GF-D8 (cell line): ENCODE data around the gene COL23A1.

ENCODE experiments used
- DNase-seq: peaks from one replicate; lab custom pipeline; 2025; lab: John Stamatoyannopoulos, UW

Gene COL23A1

DNA sequence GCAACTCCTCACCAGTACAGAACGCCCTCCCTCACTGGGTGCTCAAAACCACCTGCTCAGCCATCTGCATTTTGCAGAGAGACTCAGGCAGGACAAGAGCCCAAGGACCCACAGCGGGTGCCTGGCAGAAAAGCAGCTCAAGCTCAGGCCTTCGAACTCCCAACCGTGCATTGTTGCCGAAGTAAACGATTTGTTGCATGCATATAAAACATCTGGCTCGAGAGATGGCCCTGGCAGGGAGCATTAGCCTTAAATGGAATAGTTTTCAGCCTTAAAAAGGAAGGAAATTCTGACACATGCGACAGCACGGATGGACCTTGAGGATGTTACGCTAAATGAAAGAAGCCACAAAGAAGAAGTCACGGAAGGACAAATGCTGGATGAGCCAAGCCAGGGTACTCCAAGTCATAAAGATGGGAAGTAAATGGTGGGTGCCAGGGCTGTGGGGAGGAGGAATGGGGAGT is 197.2 kb downstream of the COL23A1 start:
- no peak for DNase-seq

DNA sequence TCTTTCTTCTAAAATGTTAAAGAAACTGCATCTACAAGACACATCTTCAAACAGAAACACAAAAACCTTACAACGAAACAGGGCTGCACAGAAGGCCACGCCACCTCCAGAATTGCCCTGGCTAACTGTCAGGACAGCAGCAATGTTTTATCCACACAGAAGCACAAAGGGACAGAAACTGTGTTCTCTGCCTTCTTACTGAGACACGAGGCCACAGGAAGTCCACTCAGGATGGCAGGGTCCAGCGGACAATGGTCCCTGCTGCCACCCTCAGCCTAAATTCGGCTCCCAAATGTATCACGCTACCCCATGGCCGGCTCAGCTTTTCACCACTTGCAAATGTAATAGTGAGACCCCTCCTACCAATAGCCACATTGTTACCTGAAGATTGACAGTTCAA is 197.8 kb downstream of the COL23A1 start:
- no peak for DNase-seq

DNA sequence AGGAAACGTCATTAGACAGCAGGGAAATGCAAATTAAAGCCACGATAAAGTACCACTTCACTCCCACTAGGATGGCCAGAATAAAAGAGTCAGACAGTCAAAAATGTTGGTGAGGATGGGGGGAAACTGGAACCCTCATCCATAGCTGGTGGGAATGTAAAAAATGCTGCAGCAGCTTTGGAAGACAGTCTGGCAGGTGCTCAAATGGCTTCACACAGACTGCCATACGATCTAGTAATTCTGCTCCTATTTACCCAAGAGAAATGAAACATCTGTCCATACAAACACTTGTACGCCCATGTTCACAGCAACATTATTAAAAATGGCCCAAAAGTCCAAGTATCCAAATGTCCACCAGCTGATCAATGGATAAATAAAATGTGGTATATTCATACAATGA is 198.7 kb downstream of the COL23A1 start:
- no peak for DNase-seq

GRCh38 chr5:178389796-178390195 is 200.4 kb downstream of the COL23A1 start:
- DNase-seq = no peak

- DNase-seq = no peak
Observed at GRCh38 chr5:178389026-178389729, 201.0 kb downstream of the COL23A1 start.

DNA sequence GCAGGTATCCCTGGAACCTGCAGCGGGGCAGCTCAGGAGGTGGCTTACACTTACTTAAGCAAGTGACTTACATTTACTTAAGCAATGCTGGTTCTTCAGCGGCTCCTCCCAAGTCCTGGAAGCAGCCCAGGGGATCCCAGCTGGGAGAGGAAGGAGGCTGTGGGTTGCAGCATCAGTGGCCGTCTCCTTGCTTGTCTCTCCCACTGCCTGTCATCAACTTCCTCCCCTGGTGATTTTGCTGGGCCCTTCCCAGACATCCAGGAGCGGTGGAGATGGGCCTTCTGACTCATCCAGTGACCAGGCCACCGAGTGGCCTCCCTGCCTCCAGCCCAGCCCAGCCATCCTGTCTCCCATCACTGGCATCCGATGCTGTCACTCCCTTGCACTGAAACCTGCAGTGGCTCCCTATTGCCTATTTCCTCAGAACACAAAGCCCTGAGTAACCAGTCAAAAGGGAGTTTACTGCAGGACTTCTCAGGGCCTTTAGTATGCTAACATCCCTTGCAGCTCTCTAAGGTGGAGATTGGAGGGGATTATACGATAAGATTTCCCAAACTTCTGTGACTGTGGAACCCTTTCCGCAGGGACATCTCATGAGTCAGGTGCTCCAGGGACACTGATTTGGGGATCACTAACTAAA is 201.7 kb downstream of the COL23A1 start:
- no peak for DNase-seq

- DNase-seq = no peak
Observed at GRCh38 chr5:178387856-178388190, 202.4 kb downstream of the COL23A1 start.

DNA sequence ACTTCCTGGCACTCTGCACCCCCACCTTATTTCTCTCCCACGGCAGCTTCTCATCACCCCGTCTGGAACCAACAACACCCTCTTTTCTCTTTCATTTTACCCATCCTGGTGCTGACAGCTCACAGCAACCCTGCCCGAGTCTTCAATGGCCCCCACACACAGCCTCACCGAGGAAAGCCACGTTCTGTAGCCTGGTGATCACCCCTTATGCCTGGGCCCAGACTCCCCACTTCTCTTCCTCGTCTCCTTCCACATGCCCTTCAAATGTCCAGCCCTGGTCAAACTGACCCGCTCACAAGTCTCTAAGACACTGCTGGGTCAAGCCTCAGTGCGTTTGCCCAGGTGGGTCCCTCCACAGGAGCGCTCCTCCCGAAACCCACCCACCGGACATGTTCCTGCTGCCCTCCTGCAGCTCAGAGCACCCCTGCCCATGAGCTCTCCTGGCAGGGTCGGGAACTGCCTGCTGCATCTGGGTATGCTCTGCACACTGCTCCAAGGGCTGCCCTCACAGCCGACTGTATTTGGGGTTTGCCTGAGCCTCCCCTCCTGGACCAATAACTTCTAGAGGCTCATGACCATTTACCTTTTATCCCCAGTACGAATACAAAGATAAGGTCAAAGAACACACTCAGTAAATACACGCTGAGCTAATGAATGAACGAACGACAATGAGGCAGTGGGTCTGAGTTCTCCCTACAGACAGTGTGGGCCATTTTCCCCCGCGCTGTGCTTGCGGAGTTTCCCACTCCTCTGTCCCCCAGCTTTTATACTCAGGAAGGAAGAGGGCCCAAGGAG is 202.9 kb downstream of the COL23A1 start:
- no peak for DNase-seq

GRCh38 chr5:178386336-178386931 is 203.8 kb downstream of the COL23A1 start:
- DNase-seq = no peak

DNA sequence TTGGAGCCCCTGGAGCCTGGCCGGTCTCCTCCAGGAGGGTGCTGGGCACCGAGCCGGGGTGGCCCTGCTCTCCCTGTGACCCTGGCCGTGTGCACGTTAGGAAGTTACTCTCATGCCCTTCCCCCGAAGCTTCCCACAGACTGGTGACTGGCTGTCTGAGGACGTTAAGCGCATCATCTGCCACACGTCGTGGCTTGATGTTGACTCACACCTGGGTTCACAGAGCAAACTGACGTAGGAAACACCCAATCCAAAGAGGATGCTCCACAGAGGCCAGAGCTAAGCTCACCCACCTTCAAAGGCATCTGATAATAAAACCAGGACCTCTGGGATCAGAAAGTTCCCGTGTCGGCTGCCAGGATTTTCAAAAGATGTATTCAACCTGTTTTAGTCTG is 204.7 kb downstream of the COL23A1 start:
- DNase-seq = no peak

- no peak for DNase-seq
Observed at GRCh38 chr5:178384816-178385495, 205.2 kb downstream of the COL23A1 start.

- DNase-seq = no peak
Observed at GRCh38 chr5:178383919-178384815, 206.0 kb downstream of the COL23A1 start.

GRCh38 chr5:178383301-178383918 is 206.8 kb downstream of the COL23A1 start:
- DNase-seq = no peak

DNA sequence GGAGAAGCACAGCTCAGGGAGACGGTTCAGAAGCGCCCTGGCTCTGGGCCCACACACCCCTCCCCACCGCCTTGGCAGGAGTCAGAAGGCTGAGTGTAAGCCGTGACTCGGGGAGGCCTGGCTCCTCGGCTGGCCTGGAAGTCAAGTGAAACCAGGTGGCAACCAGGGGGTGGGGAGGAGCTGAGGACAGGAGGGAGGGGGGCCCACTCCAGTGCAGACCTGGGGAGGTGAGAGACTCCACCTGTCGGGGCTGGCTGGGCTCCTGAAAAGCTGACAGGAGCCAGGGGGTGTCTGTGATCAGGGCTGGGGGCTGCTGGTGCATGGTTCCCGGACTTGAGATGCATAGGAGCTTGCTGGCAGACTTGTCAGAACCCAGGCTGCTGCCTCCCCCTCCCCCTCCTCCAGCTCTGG is 207.4 kb downstream of the COL23A1 start:
- DNase-seq = no peak

DNA sequence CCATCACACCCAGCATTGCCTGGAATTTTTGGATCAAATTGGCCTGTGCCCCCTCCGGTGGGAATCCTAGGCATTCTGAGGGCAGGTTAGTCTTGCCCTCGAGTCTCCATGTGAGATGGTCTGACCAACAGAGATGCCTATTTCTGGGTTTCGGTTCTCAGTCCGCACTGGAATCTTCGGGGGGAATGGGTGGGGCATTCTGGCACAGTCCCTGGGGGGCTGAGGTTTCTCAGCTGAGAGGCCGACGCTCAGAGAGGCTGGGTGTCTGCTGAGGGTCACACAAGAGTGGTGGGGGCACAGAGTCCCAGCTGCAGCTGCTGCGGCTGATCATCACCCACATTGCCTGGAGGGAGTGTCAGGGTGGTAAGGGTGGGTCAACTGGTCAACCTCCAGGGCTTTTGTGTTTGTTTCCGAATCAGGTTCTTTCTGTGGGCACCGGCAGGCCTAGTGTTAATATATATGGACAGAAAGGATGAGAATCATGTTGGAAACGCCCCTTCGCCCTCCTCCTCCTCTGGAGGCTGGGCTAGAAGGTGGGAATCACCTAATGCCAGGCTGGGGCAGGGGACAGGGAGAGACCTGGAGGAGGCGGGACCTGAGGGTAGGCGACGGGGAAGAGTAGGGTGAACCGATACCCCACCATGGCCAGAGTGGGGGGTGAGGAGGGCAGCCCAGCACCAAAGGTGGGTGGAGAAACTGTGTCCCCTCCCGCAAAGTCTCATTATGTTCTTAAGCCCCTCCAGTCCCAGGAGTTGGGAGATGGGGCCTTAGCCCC is 208.1 kb downstream of the COL23A1 start:
- no peak for DNase-seq

GRCh38 chr5:178381206-178381605 is 209.0 kb downstream of the COL23A1 start:
- no peak for DNase-seq

GRCh38 chr5:178380541-178381074 is 209.6 kb downstream of the COL23A1 start:
- no peak for DNase-seq

DNA sequence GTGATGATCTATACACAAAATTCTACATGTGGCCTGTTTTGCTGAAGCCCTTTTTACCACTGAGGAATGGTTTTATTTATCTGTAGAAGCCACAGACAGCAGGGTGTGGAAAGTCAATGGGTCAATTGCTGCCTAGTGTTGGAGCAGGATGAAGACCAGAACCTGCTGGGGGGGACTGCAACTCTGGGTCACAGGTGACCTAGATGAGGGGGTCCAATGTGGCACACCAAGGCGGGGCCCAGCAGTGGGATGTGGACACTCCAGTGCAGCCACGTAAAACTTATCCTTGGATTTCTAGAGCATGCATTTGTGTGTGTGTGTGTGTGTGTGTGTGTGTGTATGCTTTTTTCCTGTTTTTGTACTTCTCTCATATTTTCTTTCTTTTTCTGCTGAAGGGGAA is 210.1 kb downstream of the COL23A1 start:
- DNase-seq = no peak
